GM19238 (cell line): ENCODE measurements around the gene THOC2.
"Not testable (repeated sequence)": the region's sequence is repeated elsewhere in the genome, so short reads cannot be mapped to it uniquely, and the experiment has no call there.

Experiments used
- DNase-seq: peaks from one replicate; pipeline ENCODE4 v3.0.0; 2011; ENCODE audit warnings: low spot score; ENCODE audit not compliant: insufficient read length

THOC2 gene

GRCh38 chrX:123735137-123735536 lies 2.3 kb upstream of the THOC2 start:
- DNase-seq: not testable (repeated sequence)

- DNase-seq: not testable (repeated sequence)
These were observed 1.2 kb upstream of the THOC2 start for GRCh38 chrX:123734079-123734478.

GRCh38 chrX:123731987-123732669 lies 724 bp downstream of the THOC2 start:
- DNase-seq: no peak

GRCh38 chrX:123731258-123731986 lies 1.4 kb downstream of the THOC2 start:
- DNase-seq: no peak

GRCh38 chrX:123728554-123728953 lies 4.3 kb downstream of the THOC2 start:
- no peak for DNase-seq

- DNase-seq: no peak
These were observed 4.8 kb downstream of the THOC2 start for GRCh38 chrX:123728016-123728415.

- DNase-seq: not testable (repeated sequence)
These were observed 10.7 kb downstream of the THOC2 start for GRCh38 chrX:123722193-123722592.

- no peak for DNase-seq
These were observed 12.4 kb downstream of the THOC2 start for GRCh38 chrX:123720486-123720885.

GRCh38 chrX:123713841-123714240 lies 19.0 kb downstream of the THOC2 start:
- DNase-seq: no peak

GRCh38 chrX:123713434-123713833 lies 19.4 kb downstream of the THOC2 start:
- DNase-seq: no peak

- DNase-seq: not testable (repeated sequence)
These were observed 21.7 kb downstream of the THOC2 start for GRCh38 chrX:123711201-123711600.

GRCh38 chrX:123704781-123705180 lies 28.1 kb downstream of the THOC2 start:
- DNase-seq: no peak

GRCh38 chrX:123698979-123699520 lies 33.8 kb downstream of the THOC2 start:
- DNase-seq: no peak

- DNase-seq: no peak
These were observed 36.5 kb downstream of the THOC2 start for GRCh38 chrX:123696334-123696733.

- DNase-seq: no peak
These were observed 37.6 kb downstream of the THOC2 start for GRCh38 chrX:123695242-123695641.

GRCh38 chrX:123691776-123692175 lies 41.1 kb downstream of the THOC2 start:
- no peak for DNase-seq

- no peak for DNase-seq
These were observed 44.3 kb downstream of the THOC2 start for GRCh38 chrX:123688524-123688923.

- no peak for DNase-seq
These were observed 47.6 kb downstream of the THOC2 start for GRCh38 chrX:123685232-123685631.

- DNase-seq: no peak
These were observed 50.7 kb downstream of the THOC2 start for GRCh38 chrX:123682186-123682585.

- DNase-seq: not testable (repeated sequence)
These were observed 53.0 kb downstream of the THOC2 start for GRCh38 chrX:123679733-123680460.

- no peak for DNase-seq
These were observed 57.7 kb downstream of the THOC2 start for GRCh38 chrX:123675154-123675553.

GRCh38 chrX:123673813-123674212 lies 59.0 kb downstream of the THOC2 start:
- DNase-seq: no peak
